ENCODE results near the gene FN3K. TPM values are rescaled to one million over a fixed set of nuclear protein-coding genes. Genes with fewer than 3 reads are reported as not detected.

Gene FN3K
- total and polyA plus RNA-seq, 2 of the 4 experiments (the other 2 are of a cell fraction) = 0.90 to 2.9 TPM

DNA sequence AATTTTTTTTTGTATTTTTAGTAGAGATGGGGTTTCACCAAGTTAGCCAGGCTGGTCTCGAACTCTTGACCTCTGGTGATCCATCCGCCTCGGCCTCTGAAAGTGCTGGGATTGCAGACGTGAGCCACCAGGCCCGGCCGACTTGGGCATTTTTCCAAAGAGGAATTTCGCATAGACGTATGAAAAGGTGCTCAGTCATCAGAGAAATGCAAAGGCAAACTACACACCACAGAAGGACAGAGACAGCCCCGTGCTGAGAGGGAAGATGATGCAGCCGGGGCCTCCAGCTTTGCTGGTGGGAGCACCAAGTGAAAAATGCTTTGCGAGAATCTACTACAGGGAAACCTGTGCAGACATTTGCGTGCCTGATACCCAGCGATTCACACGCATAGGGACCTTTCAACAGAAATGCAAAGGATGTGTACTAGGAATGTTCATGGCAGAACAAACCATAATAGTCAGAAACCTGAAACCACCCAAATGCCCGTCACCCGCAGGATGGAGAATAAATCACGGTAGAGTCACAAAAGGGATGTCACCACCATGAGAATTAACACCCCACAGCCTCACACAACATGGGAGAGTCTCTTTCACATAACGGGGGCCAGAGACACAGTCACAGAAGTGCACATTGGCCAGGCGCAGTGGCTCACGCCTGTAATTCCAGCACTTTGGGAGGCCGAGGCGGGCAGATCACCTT lies 42.1 kb upstream of the FN3K start:
- Histone ChIP-seq H3K27ac (ENCODE audit: insufficient read depth, low read length) (no peak overlapping the region), H3K4me1 (ENCODE audit: control insufficient read depth, insufficient read depth, low read length) (peaks cover 4% of the 10 kb centered on the region; the same call in 1 of the 2 replicates), H3K4ac (ENCODE audit: low read depth, low read length) (no peak overlapping the region), H3K9me3 (ENCODE audit: control insufficient read depth, insufficient read depth, low read length) (peaks cover 2% of the 10 kb centered on the region), H3K9ac (ENCODE audit: low read depth, low read length) (no peak overlapping the region), H3K36me3 (ENCODE audit: control insufficient read depth, insufficient read depth, low read length) (no peaks in the 10 kb centered on the region; the same call in 1 of the 2 replicates), H2AFZ (replicated peaks; ENCODE audit: low read length, poor library complexity) (no peak overlapping the region), H2BK120ac (ENCODE audit: low read depth, low read length) (no peak overlapping the region), H2BK15ac (ENCODE audit: low read depth, low read length) (no peak overlapping the region), H3K56ac (ENCODE audit: extremely low read depth, insufficient read depth, low read length) (no peak overlapping the region), H2AK5ac (ENCODE audit: low read depth, low read length) (no peak overlapping the region), H4K8ac (ENCODE audit: low read depth in 2 of 2, low read length in 2 of 2) (no peak overlapping the region), H4K20me1 (ENCODE audit: insufficient read depth, low read length) (no peaks in the 10 kb centered on the region; the same call in 1 of the 2 replicates), H3K27me3 (ENCODE audit: control insufficient read depth, insufficient read depth, low read length) (peaks cover 2% of the 10 kb centered on the region; the same call in 1 of the 2 replicates), H3K23ac (ENCODE audit: low read depth, low read length) (no peak overlapping the region), H3K4me2 (ENCODE audit: low read depth, low read length) (no peak overlapping the region), H4K5ac (ENCODE audit: low read depth, low read length) (no peak overlapping the region), H2BK5ac (ENCODE audit: low read depth, low read length, poor library complexity, severe bottlenecking) (no peak overlapping the region), H3K18ac (ENCODE audit: low read depth, low read length) (no peak overlapping the region), H4K91ac (ENCODE audit: insufficient read depth, low read depth, low read length) (no peak overlapping the region), H3K79me1 (ENCODE audit: low read depth in 1 of 2, low read length in 2 of 2) (peaks cover 0 to 7% of the 10 kb centered on the region in 2 experiments; a peak in 2 of 4 replicates), H3K4me3 (ENCODE audit: insufficient read depth, low read depth, low read length) (no peak overlapping the region), H2AK9ac (replicated peaks; ENCODE audit: low read depth, low read length, poor library complexity) (no peak overlapping the region), H2BK20ac (ENCODE audit: low read depth, low read length) (no peak overlapping the region), H3K9me1 (ENCODE audit: insufficient read depth, low read length) (no peaks in the 10 kb centered on the region), H3K14ac (replicated peaks; ENCODE audit: low read depth, low read length) (no peak overlapping the region)
- intact Hi-C loops (cut with micrococcal nuclease) = no loop called here
- in situ Hi-C loops (cut with MboI; ENCODE audit: low sequenced_read_pairs) = no loop called here
- DNase-seq (no peak), ATAC-seq (ENCODE audit: low read depth) (no peak)
- no TSS peak for BruUV-seq (replicated peaks)
- POLR2A ChIA-PET (ENCODE audit: unreplicated experiment) = no interaction called here
- dilution Hi-C loops (cut with HindIII; ENCODE audit: low sequenced_read_pairs, unreplicated experiment) = no loop called here
- TF ChIP-seq ELK1 (IDR thresholded peaks at IDR 0.05; ENCODE audit: borderline replicate concordance, low read depth, low read length) = no peak
- TF ChIP-seq MAZ (IDR thresholded peaks at IDR 0.05; ENCODE audit: borderline replicate concordance, low read depth, low read length) = no peak
- no peak for TF ChIP-seq FOS (IDR thresholded peaks at IDR 0.05; ENCODE audit: low read depth, low read length)
- TF ChIP-seq NFE2L2 (IDR thresholded peaks at IDR 0.05; ENCODE audit: low read depth, low read length) = no peak
- no peak for TF ChIP-seq RCOR1 (IDR thresholded peaks at IDR 0.05; ENCODE audit: insufficient replicate concordance, low read length)
- TF ChIP-seq MXI1 (IDR thresholded peaks at IDR 0.05; ENCODE audit: borderline replicate concordance, low read depth, low read length) = no peak
- TF ChIP-seq RFX5 (IDR thresholded peaks at IDR 0.05; ENCODE audit: low read depth, low read length) = no peak
- CTCF ChIA-PET = no interaction called here
- WGBS, 2 experiments (ENCODE audit: extremely low coverage in 2 of 2, insufficient read length in 1 of 2) = 100% methylated on average over 6 of the region's 22 CpGs; no CpG with 5 or more reads in 1 of the 2 experiments
